Effector memory CD8-positive, alpha-beta T cell (primary cell): Measurements from ENCODE around the gene TSPAN9.
"Not testable (repeated sequence)": the region's sequence is repeated elsewhere in the genome, so short reads cannot be mapped to it uniquely, and the experiment has no call there.

Source experiments
- ATAC-seq: fragments of 150-1000 bp; cut with Tn5 transposase; replicated peaks from 2 replicates; pipeline ENCODE4 v1.10.0; 2021; ENCODE audit warnings: mild to moderate bottlenecking, moderate library complexity
- DNase-seq, 3 experiments: peaks; one replicate each; pipeline ENCODE4 v3.0.0; 2021
- H3K27ac Mint-ChIP-seq, 2 donors: one replicate each; pipeline ENCODE4 v1.8.0; 2022; ENCODE audit warnings: mild to moderate bottlenecking in 2 of 2, mixed read lengths in 2 of 2, moderate library complexity in 2 of 2
- H3K27me3 Mint-ChIP-seq, 2 donors: one replicate each; pipeline ENCODE4 v1.8.0; 2022; ENCODE audit warnings: mixed read lengths in 2 of 2
- H3K36me3 Mint-ChIP-seq: one replicate; pipeline ENCODE4 v1.8.0; 2022; ENCODE audit warnings: mild to moderate bottlenecking, moderate library complexity, mixed read lengths; ENCODE audit not compliant: insufficient read depth
- H3K4me1 Mint-ChIP-seq, 2 donors: one replicate each; pipeline ENCODE4 v1.8.0; 2022; ENCODE audit warnings: low read depth in 2 of 2, mixed read lengths in 2 of 2
- H3K4me3 Mint-ChIP-seq, 2 donors: one replicate each; pipeline ENCODE4 v1.8.0; 2022; ENCODE audit warnings: mild to moderate bottlenecking in 2 of 2, mixed read lengths in 2 of 2, moderate library complexity in 2 of 2
- H3K9me3 Mint-ChIP-seq, 2 donors: one replicate each; pipeline ENCODE4 v1.8.0; 2022; ENCODE audit warnings: mixed read lengths in 2 of 2

TSPAN9 gene

GRCh38 chr12:3049611-3050249, 27.4 kb upstream of the TSPAN9 start:
- no peaks in the 10 kb centered on the region for H3K36me3 Mint-ChIP-seq
- ATAC-seq (no peak), DNase-seq (no peak)
- H3K27me3 Mint-ChIP-seq, result peaks cover 45 to 57% of the 10 kb centered on the region in 2 donors
- H3K27ac Mint-ChIP-seq, result no peak overlapping the region
- no peaks in the 10 kb centered on the region for H3K4me1 Mint-ChIP-seq
- no peak overlapping the region for H3K4me3 Mint-ChIP-seq
- no peaks in the 10 kb centered on the region for H3K9me3 Mint-ChIP-seq

- no peaks in the 10 kb centered on the region for H3K9me3 Mint-ChIP-seq
- no peaks in the 10 kb centered on the region for H3K4me1 Mint-ChIP-seq
- no peaks in the 10 kb centered on the region for H3K36me3 Mint-ChIP-seq
- no peak overlapping the region for H3K4me3 Mint-ChIP-seq
- H3K27ac Mint-ChIP-seq, result no peak overlapping the region
- ATAC-seq, result no peak
- no peak for DNase-seq
- peaks cover 49 to 51% of the 10 kb centered on the region in 2 donors for H3K27me3 Mint-ChIP-seq
These were observed 22.8 kb upstream of the TSPAN9 start for GRCh38 chr12:3054374-3054773.

- H3K4me3 Mint-ChIP-seq, result no peak overlapping the region
- ATAC-seq (no peak), DNase-seq (no peak)
- H3K27ac Mint-ChIP-seq, result no peak overlapping the region
- H3K27me3 Mint-ChIP-seq, result peaks cover 41 to 54% of the 10 kb centered on the region in 2 donors
- H3K36me3 Mint-ChIP-seq, result no peaks in the 10 kb centered on the region
- no peaks in the 10 kb centered on the region for H3K4me1 Mint-ChIP-seq
- no peaks in the 10 kb centered on the region for H3K9me3 Mint-ChIP-seq
These were observed 22.0 kb upstream of the TSPAN9 start for GRCh38 chr12:3055026-3055703.

GRCh38 chr12:3055704-3056467, 21.3 kb upstream of the TSPAN9 start:
- H3K4me1 Mint-ChIP-seq, result no peaks in the 10 kb centered on the region
- no peak for ATAC-seq
- no peak overlapping the region for H3K4me3 Mint-ChIP-seq
- no peak overlapping the region for H3K27ac Mint-ChIP-seq
- H3K36me3 Mint-ChIP-seq, result no peaks in the 10 kb centered on the region
- peaks cover 45 to 52% of the 10 kb centered on the region in 2 donors for H3K27me3 Mint-ChIP-seq
- no peak for DNase-seq
- no peaks in the 10 kb centered on the region for H3K9me3 Mint-ChIP-seq

- no peak overlapping the region for H3K27ac Mint-ChIP-seq
These were observed 16.1 kb upstream of the TSPAN9 start for GRCh38 chr12:3061059-3061458.

GRCh38 chr12:3061501-3062215, 15.5 kb upstream of the TSPAN9 start:
- H3K27me3 Mint-ChIP-seq, result peaks cover 35 to 52% of the 10 kb centered on the region in 2 donors
- H3K4me1 Mint-ChIP-seq, result no peaks in the 10 kb centered on the region

More at GRCh38 chr12:3061059-3061458, 16.1 kb upstream of the TSPAN9 start:
- Mint-ChIP-seq H3K36me3 (no peaks in the 10 kb centered on the region), H3K4me3 (no peak overlapping the region), H3K4me1 (no peaks in the 10 kb centered on the region), H3K9me3 (peaks cover 0 to 4% of the 10 kb centered on the region in 2 donors), H3K27me3 (peaks cover 39 to 50% of the 10 kb centered on the region in 2 donors)
- ATAC-seq, result no peak
- no peak for DNase-seq

GRCh38 chr12:3065300-3065699, 11.9 kb upstream of the TSPAN9 start:
- no peak for ATAC-seq
- Mint-ChIP-seq H3K27ac (no peak overlapping the region), H3K4me3 (no peak overlapping the region), H3K9me3 (peaks cover 0 to 4% of the 10 kb centered on the region in 2 donors), H3K27me3 (peaks cover 64 to 70% of the 10 kb centered on the region in 2 donors), H3K36me3 (no peaks in the 10 kb centered on the region), H3K4me1 (no peaks in the 10 kb centered on the region)
- no peak for DNase-seq

More at GRCh38 chr12:3061501-3062215, 15.5 kb upstream of the TSPAN9 start:
- DNase-seq, result no peak
- H3K27ac Mint-ChIP-seq, result no peak overlapping the region
- ATAC-seq, result no peak
- no peaks in the 10 kb centered on the region for H3K36me3 Mint-ChIP-seq
- peaks cover 0 to 4% of the 10 kb centered on the region in 2 donors for H3K9me3 Mint-ChIP-seq
- no peak overlapping the region for H3K4me3 Mint-ChIP-seq

GRCh38 chr12:3065846-3066245, 11.3 kb upstream of the TSPAN9 start:
- not testable (repeated sequence) for H3K4me1 Mint-ChIP-seq, H3K4me3 Mint-ChIP-seq, H3K9me3 Mint-ChIP-seq, H3K27ac Mint-ChIP-seq, H3K36me3 Mint-ChIP-seq, ATAC-seq, DNase-seq
- H3K27me3 Mint-ChIP-seq, result peaks cover 59 to 66% of the 10 kb centered on the region in 2 donors

GRCh38 chr12:3069714-3070113, 7.5 kb upstream of the TSPAN9 start:
- peaks cover 0 to 2% of the 10 kb centered on the region in 2 donors for H3K4me1 Mint-ChIP-seq
- DNase-seq, result no peak
- no peak overlapping the region for H3K4me3 Mint-ChIP-seq
- H3K36me3 Mint-ChIP-seq, result no peaks in the 10 kb centered on the region
- no peak overlapping the region for H3K27ac Mint-ChIP-seq
- no peaks in the 10 kb centered on the region for H3K9me3 Mint-ChIP-seq
- peaks cover 32 to 39% of the 10 kb centered on the region in 2 donors for H3K27me3 Mint-ChIP-seq
- ATAC-seq, result no peak

- Mint-ChIP-seq H3K36me3 (peaks cover 4% of the 10 kb centered on the region), H3K9me3 (no peaks in the 10 kb centered on the region), H3K4me3 (no peak overlapping the region), H3K27ac (no peak overlapping the region), H3K4me1 (peaks cover 0 to 3% of the 10 kb centered on the region in 2 donors), H3K27me3 (peaks cover 32 to 39% of the 10 kb centered on the region in 2 donors)
- DNase-seq, result no peak
- ATAC-seq, result no peak
These were observed 6.1 kb upstream of the TSPAN9 start for GRCh38 chr12:3071107-3071506.

- Mint-ChIP-seq H3K36me3 (peaks cover 5% of the 10 kb centered on the region), H3K27ac (no peak overlapping the region), H3K27me3 (peaks cover 30 to 33% of the 10 kb centered on the region in 2 donors), H3K4me3 (no peak overlapping the region), H3K4me1 (peaks cover 0 to 6% of the 10 kb centered on the region in 2 donors), H3K9me3 (no peaks in the 10 kb centered on the region)
- no peak for DNase-seq
- no peak for ATAC-seq
These were observed 5.5 kb upstream of the TSPAN9 start for GRCh38 chr12:3071710-3072109.

- DNase-seq (peak; percentile 81 to 84 (median 82)), ATAC-seq (peak; percentile 63)
- Mint-ChIP-seq H3K4me3 (no peak overlapping the region), H3K27ac (no peak overlapping the region), H3K4me1 (peaks cover 0 to 11% of the 10 kb centered on the region in 2 donors), H3K9me3 (no peaks in the 10 kb centered on the region), H3K27me3 (peaks cover 15 to 19% of the 10 kb centered on the region in 2 donors), H3K36me3 (peaks cover 5% of the 10 kb centered on the region)
These were observed 3.5 kb upstream of the TSPAN9 start for GRCh38 chr12:3073438-3074250.
